AG09309 (cell line): ENCODE data around the gene ANKRD13A.
"Not testable (repeated sequence)": the region's sequence is repeated elsewhere in the genome, so short reads cannot be mapped to it uniquely, and the experiment has no call there.

Source experiments
- DNase-seq: peaks from one replicate; pipeline ENCODE4 v3.0.0-alpha.2; 2010; ENCODE audit warnings: low read depth
- H3K4me3 ChIP-seq: 2 replicates; pipeline ENCODE4 v1.5.1; 2011; ENCODE audit warnings: mild to moderate bottlenecking, low read depth, low read length, moderate library complexity; ENCODE audit not compliant: control insufficient read depth
- CTCF ChIP-seq: IDR thresholded peaks from 2 replicates; pipeline ENCODE4 v1.5.1; 2011; ENCODE audit warnings: mild to moderate bottlenecking, low read depth, low read length, inconsistent platforms; ENCODE audit not compliant: insufficient read depth, control insufficient read depth; ENCODE audit errors: missing control alignments

The ANKRD13A gene

GRCh38 chr12:110002676-110003515, 3.7 kb downstream of the ANKRD13A start:
- no peak overlapping the region for H3K4me3 ChIP-seq
- no peak for DNase-seq
- TF ChIP-seq CTCF, result no peak

GRCh38 chr12:110004598-110004997, 5.4 kb downstream of the ANKRD13A start:
- DNase-seq, result no peak
- no peak for TF ChIP-seq CTCF
- no peak overlapping the region for H3K4me3 ChIP-seq

GRCh38 chr12:110005319-110005973, 6.2 kb downstream of the ANKRD13A start:
- TF ChIP-seq CTCF, result no peak
- DNase-seq, result no peak
- no peak overlapping the region for H3K4me3 ChIP-seq

- DNase-seq, result no peak
- no peak overlapping the region for H3K4me3 ChIP-seq
- TF ChIP-seq CTCF, result no peak
Measured at GRCh38 chr12:110006115-110006514, 6.9 kb downstream of the ANKRD13A start.

GRCh38 chr12:110007881-110008280, 8.7 kb downstream of the ANKRD13A start:
- no peak for DNase-seq
- H3K4me3 ChIP-seq, result no peak overlapping the region
- TF ChIP-seq CTCF, result no peak

GRCh38 chr12:110008681-110009398, 9.6 kb downstream of the ANKRD13A start:
- DNase-seq, H3K4me3 ChIP-seq: not testable (repeated sequence)
